Astrocyte (in vitro differentiated cells and primary cell): ENCODE data around the gene RGS17. TPM values are rescaled to one million over a fixed set of nuclear protein-coding genes. Genes with fewer than 3 reads are reported as not detected.
"Not testable (repeated sequence)": the region's sequence is repeated elsewhere in the genome, so short reads cannot be mapped to it uniquely, and the experiment has no call there.

Experiments
- DNase-seq: peaks from one replicate; pipeline ENCODE4 v3.0.0-alpha.2; 2010; ENCODE audit warnings: low read depth
- FAIRE-seq: peaks from 2 replicates; lab custom pipeline; 2011; peaks lifted over from hg19 to GRCh38; lab: Jason Lieb, UNC
- H2AFZ ChIP-seq: 2 replicates; pipeline ENCODE4 v1.6.0; 2012; ENCODE audit warnings: low read depth, low read length, inconsistent platforms
- H3K27ac ChIP-seq: 2 replicates; pipeline ENCODE4 v1.5.1; 2011; ENCODE audit warnings: low read depth, low read length, inconsistent platforms
- H3K27me3 ChIP-seq: 2 replicates; pipeline ENCODE4 v1.6.0; 2011; ENCODE audit warnings: low read length, inconsistent platforms; ENCODE audit not compliant: insufficient read depth
- H3K36me3 ChIP-seq: 2 replicates; pipeline ENCODE4 v1.5.1; 2011; ENCODE audit warnings: low read length, inconsistent platforms; ENCODE audit not compliant: insufficient read depth
- H3K4me1 ChIP-seq: 2 replicates; pipeline ENCODE4 v1.5.1; 2011; ENCODE audit warnings: low read length, inconsistent platforms; ENCODE audit not compliant: insufficient read depth
- H3K4me2 ChIP-seq: 2 replicates; pipeline ENCODE4 v1.6.0; 2012; ENCODE audit warnings: low read length, inconsistent platforms
- H3K4me3 ChIP-seq: 2 replicates; pipeline ENCODE4 v1.5.1; 2011; ENCODE audit warnings: low read depth, mild to moderate bottlenecking, low read length, inconsistent platforms; ENCODE audit not compliant: insufficient read depth
- H3K79me2 ChIP-seq: 2 replicates; pipeline ENCODE4 v1.6.0; 2012; ENCODE audit warnings: mild to moderate bottlenecking, low read length, inconsistent platforms; ENCODE audit not compliant: insufficient read depth
- H3K9ac ChIP-seq: 2 replicates; pipeline ENCODE4 v1.6.0; 2012; ENCODE audit warnings: mild to moderate bottlenecking, low read length, inconsistent platforms
- H3K9me3 ChIP-seq: 2 replicates; pipeline ENCODE4 v1.5.1; 2012; ENCODE audit warnings: low read depth, mild to moderate bottlenecking, low read length, inconsistent platforms; ENCODE audit not compliant: insufficient read depth
- H4K20me1 ChIP-seq: 2 replicates; pipeline ENCODE4 v1.6.0; 2012; ENCODE audit warnings: low read length, inconsistent platforms; ENCODE audit not compliant: insufficient read depth
- H3K27ac Mint-ChIP-seq: one replicate; pipeline ENCODE4 v1.8.0; 2021; ENCODE audit warnings: mild to moderate bottlenecking, mixed read lengths; ENCODE audit not compliant: unreplicated experiment
- H3K27me3 Mint-ChIP-seq: one replicate; pipeline ENCODE4 v1.8.0; 2021; ENCODE audit warnings: low read depth, mixed read lengths; ENCODE audit not compliant: unreplicated experiment
- H3K36me3 Mint-ChIP-seq: one replicate; pipeline ENCODE4 v1.8.0; 2021; ENCODE audit warnings: low read depth, mixed read lengths; ENCODE audit not compliant: unreplicated experiment
- H3K4me1 Mint-ChIP-seq: one replicate; pipeline ENCODE4 v1.8.0; 2021; ENCODE audit warnings: low read depth, mixed read lengths; ENCODE audit not compliant: unreplicated experiment
- H3K4me3 Mint-ChIP-seq: one replicate; pipeline ENCODE4 v1.8.0; 2021; ENCODE audit warnings: mild to moderate bottlenecking, moderate library complexity, mixed read lengths; ENCODE audit not compliant: unreplicated experiment
- H3K9me3 Mint-ChIP-seq: one replicate; pipeline ENCODE4 v1.8.0; 2021; ENCODE audit warnings: mild to moderate bottlenecking, mixed read lengths; ENCODE audit not compliant: unreplicated experiment
- EZH2 ChIP-seq: IDR thresholded peaks from 2 replicates; pipeline ENCODE4 v1.6.1; 2012; ENCODE audit warnings: mild to moderate bottlenecking, low read length, inconsistent platforms; ENCODE audit not compliant: insufficient read depth
- total RNA-seq: library from RNA; stranded (reverse); gene quantifications from 2 replicates; pipeline ENCODE4 v1.2.1, GENCODE V29; 2021
- TF ChIP-seq, protein P1 (sequence below): IDR thresholded peaks from 2 replicates; pipeline ENCODE4 v1.5.1; 2011; ENCODE audit warnings: low read depth, mild to moderate bottlenecking, inconsistent platforms, low read length, moderate library complexity; ENCODE audit not compliant: insufficient read depth

Gene RGS17
- total RNA-seq, 1 donor from 2014 or later, result 3.4 TPM

DNA sequence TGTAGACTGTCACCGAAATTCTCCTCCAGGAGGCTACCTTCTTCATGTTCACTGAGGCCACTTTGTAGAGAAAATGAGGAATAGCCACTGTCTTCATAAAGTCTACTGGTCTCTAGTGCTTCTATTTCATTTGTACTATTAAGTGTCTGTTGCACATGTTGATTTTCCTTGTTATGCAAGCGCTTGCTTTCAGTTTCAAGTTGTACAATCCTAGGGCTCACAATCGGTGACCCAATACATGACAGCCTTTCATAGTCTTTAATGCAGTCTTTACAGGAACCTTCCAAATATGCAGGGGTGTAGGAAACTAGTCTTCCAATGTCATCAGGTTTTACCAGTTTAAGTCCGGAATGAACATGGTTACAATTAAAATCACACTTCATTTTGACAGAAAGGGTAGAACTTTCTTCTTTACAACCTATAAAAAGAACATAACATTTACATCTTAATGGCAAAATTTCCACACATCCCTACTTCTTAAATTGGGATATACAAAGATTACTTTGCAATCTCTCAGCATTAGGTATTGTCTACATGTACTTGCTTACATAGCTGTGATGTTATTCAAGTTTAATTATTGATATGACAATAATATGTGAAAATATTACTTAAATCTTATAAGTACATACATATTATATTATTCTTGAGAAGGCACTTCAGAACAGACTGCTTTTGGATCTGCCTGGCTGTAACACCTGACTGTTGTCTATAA lies 155.7 kb downstream of the RGS17 start:
- Histone ChIP-seq H3K27ac (no peak overlapping the region), H4K20me1 (peaks cover 42% of the 10 kb centered on the region), H3K9me3 (no peaks in the 10 kb centered on the region), H3K27me3 (no peaks in the 10 kb centered on the region), H3K36me3 (peaks cover 38% of the 10 kb centered on the region), H3K4me3 (no peak overlapping the region), H3K4me1 (no peaks in the 10 kb centered on the region), H3K79me2 (peaks cover 85% of the 10 kb centered on the region), H3K9ac (no peak overlapping the region), H2AFZ (no peak overlapping the region), H3K4me2 (no peak overlapping the region)
- no peak overlapping the region for H3K27ac Mint-ChIP-seq
- H3K27me3 Mint-ChIP-seq, result no peaks in the 10 kb centered on the region
- H3K4me1 Mint-ChIP-seq, result peaks cover 15% of the 10 kb centered on the region
- FAIRE-seq, result no peak
- TF ChIP-seq EZH2, result no peak
- TF ChIP-seq, protein P1, sequence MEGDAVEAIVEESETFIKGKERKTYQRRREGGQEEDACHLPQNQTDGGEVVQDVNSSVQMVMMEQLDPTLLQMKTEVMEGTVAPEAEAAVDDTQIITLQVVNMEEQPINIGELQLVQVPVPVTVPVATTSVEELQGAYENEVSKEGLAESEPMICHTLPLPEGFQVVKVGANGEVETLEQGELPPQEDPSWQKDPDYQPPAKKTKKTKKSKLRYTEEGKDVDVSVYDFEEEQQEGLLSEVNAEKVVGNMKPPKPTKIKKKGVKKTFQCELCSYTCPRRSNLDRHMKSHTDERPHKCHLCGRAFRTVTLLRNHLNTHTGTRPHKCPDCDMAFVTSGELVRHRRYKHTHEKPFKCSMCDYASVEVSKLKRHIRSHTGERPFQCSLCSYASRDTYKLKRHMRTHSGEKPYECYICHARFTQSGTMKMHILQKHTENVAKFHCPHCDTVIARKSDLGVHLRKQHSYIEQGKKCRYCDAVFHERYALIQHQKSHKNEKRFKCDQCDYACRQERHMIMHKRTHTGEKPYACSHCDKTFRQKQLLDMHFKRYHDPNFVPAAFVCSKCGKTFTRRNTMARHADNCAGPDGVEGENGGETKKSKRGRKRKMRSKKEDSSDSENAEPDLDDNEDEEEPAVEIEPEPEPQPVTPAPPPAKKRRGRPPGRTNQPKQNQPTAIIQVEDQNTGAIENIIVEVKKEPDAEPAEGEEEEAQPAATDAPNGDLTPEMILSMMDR, result no peak
- no peaks in the 10 kb centered on the region for H3K9me3 Mint-ChIP-seq
- peaks cover 4% of the 10 kb centered on the region for H3K36me3 Mint-ChIP-seq
- H3K4me3 Mint-ChIP-seq, result no peak overlapping the region
- no peak for DNase-seq

DNA sequence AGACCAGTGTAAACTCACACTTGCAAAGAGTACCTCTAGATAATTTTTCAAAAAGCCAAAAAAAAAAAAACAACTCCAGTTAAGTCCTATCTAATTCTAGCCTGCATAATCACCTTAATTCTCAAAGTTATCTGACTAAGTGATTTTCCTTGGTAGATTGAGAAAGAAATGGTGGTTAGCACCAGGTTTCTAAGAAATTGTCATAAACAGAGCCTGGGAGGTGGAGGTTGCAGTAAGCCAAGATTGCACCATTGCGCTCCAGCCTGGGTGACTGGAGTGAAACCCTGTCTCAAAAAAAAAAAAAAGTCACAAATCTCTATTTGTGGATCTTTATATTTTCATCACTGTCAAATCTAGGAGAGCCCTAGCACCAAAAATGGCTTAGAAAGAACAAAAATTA lies 157.2 kb downstream of the RGS17 start:
- peaks cover 71% of the 10 kb centered on the region for H3K79me2 ChIP-seq
- FAIRE-seq (no peak), DNase-seq (no peak)
- H4K20me1 ChIP-seq, result peaks cover 38% of the 10 kb centered on the region
- H3K27ac ChIP-seq, result no peak overlapping the region
- no peaks in the 10 kb centered on the region for H3K9me3 Mint-ChIP-seq
- no peaks in the 10 kb centered on the region for H3K27me3 ChIP-seq
- H3K4me1 Mint-ChIP-seq, result peaks cover 9% of the 10 kb centered on the region
- no peak overlapping the region for H3K4me3 ChIP-seq
- peaks cover 44% of the 10 kb centered on the region for H3K36me3 ChIP-seq
- H3K4me2 ChIP-seq, result no peak overlapping the region
- H3K9me3 ChIP-seq, result peaks cover 3% of the 10 kb centered on the region
- peaks cover 4% of the 10 kb centered on the region for H3K36me3 Mint-ChIP-seq
- H2AFZ ChIP-seq, result no peak overlapping the region
- no peak for TF ChIP-seq EZH2
- TF ChIP-seq, protein P1, result no peak
- no peak overlapping the region for H3K27ac Mint-ChIP-seq
- H3K9ac ChIP-seq, result no peak overlapping the region
- no peak overlapping the region for H3K4me3 Mint-ChIP-seq
- no peaks in the 10 kb centered on the region for H3K4me1 ChIP-seq
- no peaks in the 10 kb centered on the region for H3K27me3 Mint-ChIP-seq

DNA sequence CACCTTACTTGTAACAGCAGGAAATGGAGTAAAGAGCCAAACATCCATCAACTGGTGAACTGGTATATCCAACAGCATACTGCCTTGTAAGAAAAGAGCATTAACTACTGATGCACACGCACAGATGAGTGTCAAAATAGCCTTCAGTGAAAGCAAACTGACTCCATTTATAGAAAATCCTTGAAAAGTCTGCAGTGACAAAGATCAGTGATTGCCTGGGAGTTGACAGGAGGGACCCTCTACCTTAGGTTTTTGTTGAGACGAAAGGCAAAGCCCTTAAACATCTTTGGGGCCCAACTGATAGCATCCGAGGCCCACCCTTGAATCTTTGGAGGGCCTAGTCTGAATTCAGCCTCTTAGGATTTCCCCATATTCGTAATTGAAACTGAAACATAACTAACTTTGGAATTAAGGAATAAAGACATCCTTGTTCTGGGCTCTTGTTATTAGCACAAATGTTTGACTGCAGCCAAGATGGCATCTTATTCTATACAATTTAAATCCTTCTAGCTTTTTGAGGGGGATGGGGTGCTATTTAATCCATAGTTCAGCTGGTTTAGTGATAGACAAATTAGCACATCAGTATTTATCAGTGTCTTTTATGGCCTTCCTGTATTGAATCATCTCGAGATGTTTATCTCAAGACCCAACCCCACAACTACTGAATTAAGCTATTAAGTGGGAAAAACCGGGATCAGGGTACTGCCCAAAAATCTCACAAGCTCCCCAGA lies 161.2 kb downstream of the RGS17 start:
- Mint-ChIP-seq H3K36me3 (peaks cover 4% of the 10 kb centered on the region), H3K27me3 (no peaks in the 10 kb centered on the region), H3K4me3 (no peak overlapping the region), H3K9me3 (peaks cover 2% of the 10 kb centered on the region), H3K4me1 (no peaks in the 10 kb centered on the region), H3K27ac (no peak overlapping the region)
- Histone ChIP-seq H3K36me3 (peaks cover 40% of the 10 kb centered on the region), H3K9me3 (peaks cover 3% of the 10 kb centered on the region), H3K4me1 (no peaks in the 10 kb centered on the region), H3K27me3 (no peaks in the 10 kb centered on the region), H3K9ac (no peak overlapping the region), H3K27ac (no peak overlapping the region), H3K79me2 (peaks cover 30% of the 10 kb centered on the region), H3K4me3 (no peak overlapping the region), H4K20me1 (peaks cover 14% of the 10 kb centered on the region), H2AFZ (no peak overlapping the region), H3K4me2 (no peak overlapping the region)
- no peak for DNase-seq
- no peak for FAIRE-seq
- no peak for TF ChIP-seq EZH2
- TF ChIP-seq, protein P1, result no peak

DNA sequence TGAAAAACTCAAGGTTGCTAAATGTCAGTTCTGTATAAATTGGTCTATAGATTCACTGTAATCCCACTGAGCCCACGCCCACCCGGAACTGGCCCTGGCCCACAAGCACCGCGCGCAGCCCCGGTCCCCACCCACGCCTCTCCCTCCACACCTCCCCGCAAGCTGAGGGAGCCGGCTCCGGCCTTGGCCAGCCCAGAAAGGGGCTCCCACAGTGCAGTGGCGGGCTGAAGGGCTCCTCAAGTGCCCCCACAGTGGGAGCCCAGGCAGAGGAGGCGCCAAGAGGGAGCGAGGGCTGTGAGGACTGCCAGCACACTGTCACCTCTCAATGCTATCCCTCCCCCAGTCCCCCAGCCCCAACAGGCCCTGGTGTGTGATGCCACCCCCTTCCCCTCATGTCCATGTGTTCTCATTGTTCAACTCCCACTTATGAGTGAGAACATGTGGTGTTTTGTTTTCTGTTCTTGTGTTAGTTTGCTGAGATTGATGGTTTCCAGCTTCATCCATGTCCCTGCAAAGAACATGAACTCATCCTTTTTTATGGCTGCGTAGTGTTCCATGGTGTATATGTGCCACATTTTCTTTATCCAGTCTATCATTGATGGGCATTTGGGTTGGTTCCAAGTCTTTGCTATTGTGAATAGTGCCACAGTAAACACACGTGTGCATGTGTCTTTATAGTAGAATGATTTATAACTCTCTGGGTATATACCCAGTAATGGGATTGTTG lies 164.8 kb downstream of the RGS17 start:
- H3K4me3 Mint-ChIP-seq, FAIRE-seq, H3K79me2 ChIP-seq, H3K4me1 ChIP-seq, H3K27ac Mint-ChIP-seq, H3K27ac ChIP-seq, H3K4me3 ChIP-seq, H2AFZ ChIP-seq, H3K4me1 Mint-ChIP-seq, H3K27me3 Mint-ChIP-seq, H3K27me3 ChIP-seq, H3K9me3 Mint-ChIP-seq, H3K4me2 ChIP-seq, H3K36me3 Mint-ChIP-seq, H3K9me3 ChIP-seq, H3K9ac ChIP-seq, H4K20me1 ChIP-seq, DNase-seq: not testable (repeated sequence)
- H3K36me3 ChIP-seq, result peaks cover 16% of the 10 kb centered on the region
